ENCODE results near the gene NUP210L.
A peak's percentile ranks its signal among the peaks of the same experiment; 100 is the strongest.

GRCh38 chr1:154190550-154190949 is 35.7 kb upstream of the NUP210L start:
- TF ChIP-seq CTCF (IDR thresholded peaks at IDR 0.05 in 4 of 5, conservative IDR thresholded peaks at IDR 0.05 in 1 of 5) = no peak
- peak; percentile 19 to 67 for TF ChIP-seq POLR2A (IDR thresholded peaks at IDR 0.05)
